Neural cell (in vitro differentiated cells): ENCODE results near the gene STAT4. TPM values are rescaled to one million over a fixed set of nuclear protein-coding genes. Genes with fewer than 3 reads are reported as not detected.

Experiments used
- H2AFZ ChIP-seq: fragments of 200-600, 300-800 bp; sonication (generic), shearing (Covaris generic); 2 replicates; pipeline ENCODE4 v1.6.0; 2014; ENCODE audit warnings: low read depth, mild to moderate bottlenecking, antibody characterized with exemption, low read length, moderate library complexity
- H3F3A ChIP-seq: fragments of 200-600 bp; shearing (Covaris generic); 2 replicates; pipeline ENCODE4 v1.6.1; 2016; ENCODE audit warnings: mild to moderate bottlenecking, moderate library complexity, mixed read lengths, antibody characterized with exemption, low read length; ENCODE audit not compliant: insufficient read depth, poor library complexity, severe bottlenecking
- H3K27ac ChIP-seq: fragments of 200-600, 300-800 bp; sonication (generic), shearing (Covaris generic); 2 replicates; pipeline ENCODE4 v1.5.1; 2014; ENCODE audit warnings: mild to moderate bottlenecking, low read length, moderate library complexity
- H3K27me3 ChIP-seq: fragments of 300-800, 200-600 bp; sonication (generic), shearing (Covaris generic); 2 replicates; pipeline ENCODE4 v1.6.0; 2014; ENCODE audit warnings: mild to moderate bottlenecking, low read depth, low read length, moderate library complexity; ENCODE audit not compliant: insufficient read depth
- H3K36me3 ChIP-seq: fragments of 300-800, 200-600 bp; sonication (generic), shearing (Covaris generic); 2 replicates; pipeline ENCODE4 v1.5.1; 2014; ENCODE audit warnings: mild to moderate bottlenecking, antibody characterized with exemption, low read length, moderate library complexity; ENCODE audit not compliant: insufficient read depth
- H3K4me2 ChIP-seq: fragments of 300-800, 200-600 bp; sonication (generic), shearing (Covaris generic); 2 replicates; pipeline ENCODE4 v1.6.0; 2014; ENCODE audit warnings: mild to moderate bottlenecking, low read length
- H3K4me3 ChIP-seq: fragments of 300-800, 200-600 bp; sonication (generic), shearing (Covaris generic); 2 replicates; pipeline ENCODE4 v1.5.1; 2014; ENCODE audit warnings: mild to moderate bottlenecking, low read length, moderate library complexity
- H3K79me2 ChIP-seq: fragments of 200-600 bp; shearing (Covaris generic); replicated peaks from 2 replicates; pipeline ENCODE4 v1.6.0; 2014; ENCODE audit warnings: mild to moderate bottlenecking, low read length, moderate library complexity; ENCODE audit not compliant: insufficient read depth
- H3K9ac ChIP-seq: fragments of 300-800, 200-600 bp; sonication (generic), shearing (Covaris generic); 2 replicates; pipeline ENCODE4 v1.6.1; 2016; ENCODE audit warnings: mild to moderate bottlenecking, low read length, mixed read lengths
- H3K9me2 ChIP-seq: fragments of 200-600 bp; shearing (Covaris generic); 2 replicates; pipeline ENCODE4 v1.6.1; 2016; ENCODE audit warnings: mild to moderate bottlenecking, low read length, mixed read lengths; ENCODE audit not compliant: insufficient read depth
- H3K9me3 ChIP-seq: fragments of 200-600, 300-800 bp; sonication (generic), shearing (Covaris generic); 2 replicates; pipeline ENCODE4 v1.6.1; 2016; ENCODE audit warnings: mild to moderate bottlenecking, mixed run types, low read length, moderate library complexity, mixed read lengths
- H4K20me1 ChIP-seq: fragments of 200-600 bp; shearing (Covaris generic); 2 replicates; pipeline ENCODE4 v1.6.1; 2016; ENCODE audit warnings: mild to moderate bottlenecking, mixed run types; ENCODE audit not compliant: insufficient read depth
- CTCF ChIP-seq: fragments of 450-650 bp; IDR thresholded peaks from 2 replicates; pipeline ENCODE4 v1.5.1; 2014; ENCODE audit warnings: antibody characterized with exemption, mild to moderate bottlenecking, moderate library complexity; ENCODE audit not compliant: poor library complexity, severe bottlenecking
- EP300 ChIP-seq: fragments of 450-650 bp; conservative IDR thresholded peaks from 2 replicates; pipeline ENCODE4 v1.6.1; 2014; ENCODE audit warnings: antibody characterized with exemption, mild to moderate bottlenecking, moderate library complexity; ENCODE audit not compliant: poor library complexity, severe bottlenecking
- EZH2 ChIP-seq: fragments of 200-600, 300-800 bp; shearing (Covaris generic), sonication (generic); IDR thresholded peaks from 2 replicates; pipeline ENCODE4 v1.6.1; 2014; ENCODE audit warnings: antibody characterized with exemption, low read length, borderline replicate concordance, mild to moderate bottlenecking; ENCODE audit not compliant: insufficient read depth, poor library complexity, severe bottlenecking
- MXI1 ChIP-seq: fragments of 450-650 bp; conservative IDR thresholded peaks from 2 replicates; pipeline ENCODE4 v1.6.1; 2014; ENCODE audit warnings: antibody characterized with exemption, mild to moderate bottlenecking; ENCODE audit not compliant: poor library complexity, severe bottlenecking
- POLR2AphosphoS5 ChIP-seq: IDR thresholded peaks from 2 replicates; pipeline ENCODE4 v1.6.1; 2012
- RAD21 ChIP-seq: fragments of 450-650 bp; conservative IDR thresholded peaks from 2 replicates; pipeline ENCODE4 v1.6.1; 2014; ENCODE audit warnings: antibody characterized with exemption, mild to moderate bottlenecking, moderate library complexity
- REST ChIP-seq: IDR thresholded peaks from 2 replicates; pipeline ENCODE4 v1.6.1; 2012; ENCODE audit warnings: borderline replicate concordance
- SMC3 ChIP-seq: fragments of 450-650 bp; conservative IDR thresholded peaks from 2 replicates; pipeline ENCODE4 v1.6.1; 2014; ENCODE audit warnings: antibody characterized with exemption, mild to moderate bottlenecking, moderate library complexity; ENCODE audit not compliant: poor library complexity
- TAF1 ChIP-seq: IDR thresholded peaks from 2 replicates; pipeline ENCODE4 v1.6.1; 2012; ENCODE audit warnings: low read depth
- polyA plus RNA-seq: library from polyadenylated mRNA; depleted of rRNA; stranded (reverse); fragments of >200 nt; gene quantifications from 2 replicates; pipeline ENCODE4 v1.2.3, GENCODE V29; 2014

STAT4 gene
- polyA plus RNA-seq, 1 donor from 2014 or later = 3.7 TPM

DNA sequence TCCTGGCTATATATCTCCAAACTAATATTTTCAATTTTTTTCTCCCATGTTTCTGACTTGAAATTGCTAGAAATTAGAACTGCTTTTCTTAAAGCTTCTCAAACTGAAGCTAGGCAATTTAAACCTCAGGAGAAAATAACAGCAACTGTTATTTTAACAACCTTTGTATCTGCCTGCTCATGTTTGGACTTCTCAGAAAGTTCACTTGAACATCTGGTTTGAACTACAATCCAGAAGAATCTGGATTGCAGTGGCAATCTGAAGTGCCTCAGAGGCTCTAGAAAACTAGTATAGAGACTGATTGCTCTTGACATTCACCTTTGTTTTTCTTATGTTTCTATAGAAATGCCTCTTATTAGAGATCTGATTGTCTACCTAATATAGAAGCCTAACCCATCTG, 64.1 kb downstream of the STAT4 start:
- Histone ChIP-seq H3F3A (no peaks in the 10 kb centered on the region), H3K79me2 (no peaks in the 10 kb centered on the region), H4K20me1 (no peaks in the 10 kb centered on the region), H3K9me3 (no peaks in the 10 kb centered on the region), H3K27ac (no peak overlapping the region), H3K9ac (no peak overlapping the region), H3K4me2 (no peak overlapping the region), H3K36me3 (no peaks in the 10 kb centered on the region), H3K9me2 (no peaks in the 10 kb centered on the region), H2AFZ (no peak overlapping the region), H3K4me3 (no peak overlapping the region), H3K27me3 (no peaks in the 10 kb centered on the region)
- TF ChIP-seq EP300 (no peak), REST (no peak), MXI1 (no peak), CTCF (no peak), SMC3 (no peak), EZH2 (no peak), RAD21 (no peak), TAF1 (no peak), POLR2AphosphoS5 (no peak)

DNA sequence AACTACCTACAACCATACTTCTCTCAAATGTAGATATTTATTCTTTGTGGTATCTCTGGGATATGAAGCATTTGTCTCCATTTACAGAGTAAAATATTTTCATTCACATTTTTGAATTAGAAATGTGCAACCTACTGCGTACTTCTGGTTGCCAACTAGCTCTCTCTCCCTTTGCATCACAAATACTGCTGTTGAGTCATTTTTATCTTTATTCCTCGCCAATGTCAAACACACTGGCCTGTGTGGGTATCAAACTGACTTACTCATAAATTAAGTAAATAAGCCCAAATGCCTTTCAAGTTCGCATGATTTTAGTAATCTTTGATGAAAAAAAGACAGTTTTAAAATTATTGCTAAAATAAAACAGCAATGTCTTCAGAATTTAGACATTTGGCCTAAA, 67.3 kb downstream of the STAT4 start:
- no peak overlapping the region for H3K27ac ChIP-seq
- no peaks in the 10 kb centered on the region for H3K27me3 ChIP-seq
- H3K4me3 ChIP-seq = no peak overlapping the region
- TF ChIP-seq CTCF = no peak
- no peak overlapping the region for H2AFZ ChIP-seq
- no peak overlapping the region for H3K4me2 ChIP-seq
- H3K36me3 ChIP-seq = no peaks in the 10 kb centered on the region
- H3K9ac ChIP-seq = no peak overlapping the region
- no peaks in the 10 kb centered on the region for H3K9me2 ChIP-seq
- no peaks in the 10 kb centered on the region for H3F3A ChIP-seq
- no peaks in the 10 kb centered on the region for H3K9me3 ChIP-seq
- no peaks in the 10 kb centered on the region for H4K20me1 ChIP-seq
- no peaks in the 10 kb centered on the region for H3K79me2 ChIP-seq
